Body of pancreas (tissue), 4 donors: ENCODE data around the gene LATS2. TPM values are rescaled to one million over a fixed set of nuclear protein-coding genes. Genes with fewer than 3 reads are reported as not detected.
"Not testable (repeated sequence)": the region's sequence is repeated elsewhere in the genome, so short reads cannot be mapped to it uniquely, and the experiment has no call there.

Source experiments
- ATAC-seq: fragments of 150-250 bp; one replicate; pipeline ENCODE4 v1.9.1; 2016
- DNase-seq, 4 donors: peaks; one replicate each; pipeline ENCODE4 v3.0.0-alpha.2; 2019
- H3K27ac ChIP-seq, 4 donors: fragments of 200-600 bp; sonication (generic); 1 replicate in 3 of 4; 2 replicates in 1 of 4; pipeline versions ENCODE4 v1.5.1 to v1.6.1; 2016 to 2019; ENCODE audit warnings: mild to moderate bottlenecking in 1 of 4, mixed read lengths in 1 of 4, moderate library complexity in 1 of 4
- H3K27me3 ChIP-seq, 2 donors: fragments of 200-600 bp; sonication (generic); one replicate each; pipeline ENCODE4 v1.6.0; 2016; ENCODE audit warnings: mild to moderate bottlenecking in 1 of 2
- H3K36me3 ChIP-seq, 2 donors: fragments of 200-600 bp; sonication (generic); replicated peaks in 1 of 2; 2 replicates each; pipeline ENCODE4 v1.5.1; 2016; ENCODE audit warnings: low read depth in 2 of 2; ENCODE audit not compliant: insufficient read depth in 1 of 2
- H3K4me1 ChIP-seq: fragments of 200-600 bp; sonication (generic); one replicate; pipeline ENCODE4 v1.6.0; 2016
- H3K4me3 ChIP-seq, 2 donors: fragments of 200-600 bp; sonication (generic); 1 replicate in 1 of 2; 2 replicates in 1 of 2; pipeline ENCODE4 v1.5.1; 2016 to 2019
- H3K9me3 ChIP-seq, 3 donors: fragments of 200-600 bp; sonication (generic); 1 replicate in 2 of 3; 2 replicates in 1 of 3; pipeline ENCODE4 v1.5.1; 2016
- CTCF ChIP-seq, 7 experiments: fragments of 450-650 bp in 4 of 7; fragments of 200-600 bp in 3 of 7; sonication (generic) in 3 of 7; IDR thresholded peaks; one replicate each; pipeline ENCODE4 v1.5.1; 2016 to 2019; ENCODE audit warnings: antibody characterized with exemption in 7 of 7
- POLR2A ChIP-seq, 3 donors: fragments of 450-650 bp; IDR thresholded peaks; one replicate each; pipeline ENCODE4 v1.6.1; 2016; ENCODE audit warnings: antibody characterized with exemption in 3 of 3, mild to moderate bottlenecking in 2 of 3
- WGBS, 2 donors: methylation state at CpG; one replicate each; pipeline ENCODE4 v1.1.5; 2017; 5-methylcytosine and 5-hydroxymethylcytosine counted together
- intact Hi-C: fragments of 100-400 bp; cut with DNase I; formaldehyde crosslinking; loops from one replicate; pipeline ENCODE4 v1.15.1; 2023
- total RNA-seq, 2 donors: library from RNA; depleted of rRNA; stranded (reverse); fragments of >200 nt; gene quantifications; one replicate each; pipeline ENCODE4 v1.1.0, GENCODE V29; 2016

Gene LATS2
- total RNA-seq, 2 donors from 2014 or later = 12.2 to 17.5 TPM

- Histone ChIP-seq H3K27me3 (no peaks in the 10 kb centered on the region), H3K27ac (no peak overlapping the region), H3K4me3 (no peak overlapping the region), H3K9me3 (no peaks in the 10 kb centered on the region), H3K4me1 (peaks cover 9% of the 10 kb centered on the region), H3K36me3 (no peaks in the 10 kb centered on the region)
- TF ChIP-seq CTCF (IDR thresholded peaks at IDR 0.05) (no peak), POLR2A (IDR thresholded peaks at IDR 0.05) (no peak)
- ATAC-seq = no peak
- intact Hi-C loops = no loop called here
- no peak for DNase-seq
- 89 to 93% methylated on average over 16 of the region's 16 CpGs for WGBS, 2 donors
These were observed 10.8 kb downstream of the LATS2 start for GRCh38 chr13:21050288-21051197.

DNA sequence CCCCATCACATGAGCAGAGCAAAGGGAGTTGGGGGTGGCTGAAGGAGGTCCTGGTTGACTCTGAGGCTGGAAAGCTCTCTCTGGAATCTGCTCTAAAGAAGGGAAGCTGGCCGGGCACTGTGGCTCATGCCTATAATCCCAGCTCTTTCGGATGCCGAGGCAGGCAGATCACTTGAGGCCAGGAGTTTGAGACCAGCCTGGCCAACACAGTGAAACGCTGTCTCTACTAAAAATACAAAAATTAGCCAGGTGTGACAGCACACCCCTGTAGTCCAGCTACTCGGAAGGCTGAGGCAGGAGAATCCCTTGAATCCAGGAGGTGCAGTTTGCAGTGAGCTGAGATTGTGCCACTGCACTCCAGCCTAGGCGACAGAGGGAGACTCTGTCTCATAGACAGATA is 11.7 kb downstream of the LATS2 start:
- H3K36me3 ChIP-seq, H3K27me3 ChIP-seq, DNase-seq, ATAC-seq, intact Hi-C loops, H3K27ac ChIP-seq, H3K9me3 ChIP-seq, H3K4me3 ChIP-seq, H3K4me1 ChIP-seq: not testable (repeated sequence)
- 85 to 91% methylated on average over 6 of the region's 6 CpGs for WGBS, 2 donors

DNA sequence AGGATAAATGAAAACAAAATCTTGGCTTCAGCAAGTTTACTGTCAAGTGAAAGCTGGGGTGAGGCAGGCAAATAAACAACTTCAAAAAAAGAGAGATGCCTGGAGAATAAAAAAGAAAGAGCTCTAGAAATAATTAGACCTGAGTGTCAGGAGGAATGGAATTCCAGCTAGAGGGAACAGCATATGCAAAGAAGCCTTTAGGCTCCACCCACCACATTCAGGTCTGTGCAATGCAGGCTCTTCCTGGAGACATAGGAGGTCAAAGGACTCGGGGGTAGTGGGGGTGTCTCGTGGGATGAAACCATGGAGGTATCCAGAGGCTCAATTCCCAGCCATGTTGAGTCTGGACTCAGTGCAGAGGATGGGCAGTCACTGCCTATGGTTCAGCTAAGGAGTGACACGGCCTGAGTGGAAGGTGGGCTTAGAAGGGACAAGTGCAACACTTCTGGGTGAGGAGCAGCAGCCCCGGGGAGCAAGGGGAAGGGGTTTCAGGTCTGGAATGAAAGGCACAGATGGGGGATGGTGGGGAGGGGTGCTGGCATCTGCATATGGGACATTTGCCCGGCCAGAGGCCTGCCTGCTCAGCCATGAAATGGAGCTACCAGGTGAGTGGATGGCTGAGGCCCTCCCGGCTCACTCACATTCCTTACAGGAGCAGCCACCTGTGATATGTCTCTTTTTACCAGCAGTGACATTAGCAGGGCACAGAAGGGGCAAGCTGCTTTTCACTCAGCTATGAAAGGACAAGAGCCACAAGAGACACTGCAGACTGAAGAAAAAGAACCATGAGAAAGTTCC is 12.3 kb downstream of the LATS2 start:
- intact Hi-C loops = no loop called here
- H3K27me3 ChIP-seq = no peaks in the 10 kb centered on the region
- no peak overlapping the region for H3K27ac ChIP-seq
- H3K4me3 ChIP-seq = no peak overlapping the region
- no peak for TF ChIP-seq POLR2A (IDR thresholded peaks at IDR 0.05)
- no peak for TF ChIP-seq CTCF (IDR thresholded peaks at IDR 0.05)
- DNase-seq = no peak
- no peaks in the 10 kb centered on the region for H3K36me3 ChIP-seq
- 82 to 91% methylated on average over 6 of the region's 6 CpGs for WGBS, 2 donors
- H3K9me3 ChIP-seq = no peaks in the 10 kb centered on the region
- ATAC-seq = no peak
- H3K4me1 ChIP-seq = peaks cover 9% of the 10 kb centered on the region

DNA sequence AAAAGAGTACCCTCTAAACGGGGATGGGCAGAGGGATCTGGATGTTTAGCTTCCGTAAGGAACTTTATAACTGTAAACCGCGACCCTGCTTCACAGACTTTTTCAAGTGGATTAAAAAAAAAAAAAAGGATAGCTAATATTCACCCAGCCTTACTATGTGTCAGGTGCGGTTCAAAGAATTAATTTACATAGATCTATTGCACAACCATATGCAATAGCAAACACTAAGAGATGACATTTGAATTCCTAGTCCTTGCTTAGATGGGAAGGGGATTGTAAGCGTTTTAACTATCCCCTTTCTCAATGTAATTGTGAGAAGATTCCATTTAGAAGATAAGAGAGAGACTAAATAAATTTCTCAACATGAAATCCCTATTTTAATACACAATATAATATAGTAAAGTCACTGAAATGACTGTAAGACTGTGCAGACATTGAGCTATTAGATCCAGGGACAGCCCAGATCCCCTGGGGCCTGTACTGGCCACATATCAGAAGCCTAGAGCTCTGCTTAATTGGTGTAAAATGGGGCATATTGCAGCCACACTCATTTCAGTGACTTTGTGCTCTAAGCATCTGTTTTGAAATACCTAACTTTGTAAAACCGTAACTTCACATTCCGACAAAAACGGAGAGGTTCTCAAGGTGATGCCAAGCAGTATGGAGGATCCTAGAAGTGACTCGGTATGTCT is 13.6 kb downstream of the LATS2 start:
- Histone ChIP-seq H3K27me3 (no peaks in the 10 kb centered on the region), H3K4me3 (no peak overlapping the region), H3K27ac (no peak overlapping the region), H3K4me1 (peaks cover 9% of the 10 kb centered on the region), H3K9me3 (no peaks in the 10 kb centered on the region), H3K36me3 (no peaks in the 10 kb centered on the region)
- intact Hi-C loops = no loop called here
- TF ChIP-seq POLR2A (IDR thresholded peaks at IDR 0.05) (no peak), CTCF (IDR thresholded peaks at IDR 0.05) (no peak)
- ATAC-seq (no peak), DNase-seq (no peak)
- 85 to 87% methylated on average over 10 of the region's 10 CpGs for WGBS, 2 donors

GRCh38 chr13:21047087-21047486 is 14.3 kb downstream of the LATS2 start:
- ATAC-seq = no peak
- intact Hi-C loops = no loop called here
- no peak overlapping the region for H3K27ac ChIP-seq
- TF ChIP-seq CTCF (IDR thresholded peaks at IDR 0.05) = no peak
- peaks cover 9% of the 10 kb centered on the region for H3K4me1 ChIP-seq
- no peak for DNase-seq
- no peaks in the 10 kb centered on the region for H3K36me3 ChIP-seq
- H3K27me3 ChIP-seq = no peaks in the 10 kb centered on the region
- no peaks in the 10 kb centered on the region for H3K9me3 ChIP-seq
- no peak overlapping the region for H3K4me3 ChIP-seq
- 88 to 95% methylated on average over 9 of the region's 9 CpGs for WGBS, 2 donors
